Esophagus mucosa (tissue), 1 donor: ENCODE data around the gene COX6B1. TPM values are rescaled to one million over a fixed set of nuclear protein-coding genes. Genes with fewer than 3 reads are reported as not detected.
"Not testable (repeated sequence)": the region's sequence is repeated elsewhere in the genome, so short reads cannot be mapped to it uniquely, and the experiment has no call there.

Experiments
- ATAC-seq: fragments of 200-7000 bp; cut with Tn5 transposase; one replicate; pipeline ENCODE4 v1.9.1; 2020
- total RNA-seq: library from RNA; stranded (reverse); gene quantifications from one replicate; pipeline ENCODE4 v1.2.4, GENCODE V29; 2023
- donor health status: DM: yes; HTN: yes; CAD: no.

The COX6B1 gene, protein sequence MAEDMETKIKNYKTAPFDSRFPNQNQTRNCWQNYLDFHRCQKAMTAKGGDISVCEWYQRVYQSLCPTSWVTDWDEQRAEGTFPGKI
- total RNA-seq, result 553 TPM

DNA sequence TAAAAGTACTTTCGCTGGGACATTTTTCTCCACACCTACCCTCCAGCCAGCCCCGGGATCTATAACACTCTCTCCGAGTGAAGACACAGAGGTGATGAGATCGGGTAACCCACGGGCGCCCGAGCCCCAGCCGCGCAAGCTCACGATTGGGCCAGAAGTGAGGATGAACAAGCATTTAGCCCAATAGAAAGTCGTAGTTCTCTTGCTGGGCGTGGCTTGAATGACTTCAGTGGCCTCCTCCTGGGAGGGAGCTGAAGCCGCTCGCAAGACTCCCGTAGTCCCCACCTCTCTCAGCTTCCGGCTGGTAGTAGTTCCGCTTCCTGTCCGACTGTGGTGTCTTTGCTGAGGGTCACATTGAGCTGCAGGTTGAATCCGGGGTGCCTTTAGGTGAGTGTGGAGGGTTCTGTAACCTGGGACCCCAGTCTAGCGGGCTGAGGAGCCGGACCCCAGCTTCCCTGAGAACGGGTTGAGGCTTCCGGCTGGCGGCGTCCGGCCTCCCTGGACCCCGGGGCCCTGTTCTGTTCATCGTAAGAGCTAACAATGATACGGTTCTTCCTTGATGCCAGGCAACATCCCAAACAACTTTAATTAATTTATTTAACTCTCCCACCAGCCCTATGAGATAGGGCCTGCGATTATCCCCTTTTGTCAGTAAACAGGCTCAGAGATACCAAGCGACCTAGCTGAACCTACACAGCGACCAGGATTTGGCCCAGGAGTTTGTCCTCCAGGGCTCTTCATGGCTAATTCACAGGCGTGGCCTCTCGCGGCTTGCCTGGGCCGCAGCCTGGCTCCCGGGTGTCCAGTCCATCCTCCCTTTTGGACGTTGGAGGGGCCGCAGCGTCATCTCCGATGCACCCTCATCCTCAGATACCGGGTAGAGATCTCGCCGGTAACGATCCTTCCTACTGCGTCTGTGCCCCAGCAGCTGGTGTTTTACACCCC is at the start of gene COX6B1:
Gene COX6B1, plus strand, starts transcription at position 307 of the 945 bp plus-strand sequence. CDS start 2,921 bp downstream, outside the sequence.
- ATAC-seq, result peak; percentile 81

DNA sequence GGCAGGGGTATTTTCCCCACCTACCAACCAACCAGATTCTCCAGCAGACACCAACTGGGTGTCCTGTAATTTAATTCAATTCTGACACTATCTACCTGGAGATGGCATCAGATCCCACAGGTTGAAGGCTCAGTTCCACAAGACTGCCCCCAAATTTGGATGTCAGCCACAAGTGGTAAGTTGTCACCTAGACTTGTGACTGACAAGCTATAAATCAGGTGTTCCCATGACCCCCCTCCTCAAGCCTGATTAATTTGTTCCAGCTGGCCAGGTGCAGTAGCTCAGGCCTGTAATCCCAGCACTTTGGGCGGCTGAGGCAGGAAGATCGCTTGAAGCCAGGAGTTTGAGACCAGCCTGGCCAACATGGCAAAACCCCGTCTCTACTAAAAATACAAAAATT is 46.2 kb upstream of the COX6B1 start:
- no peak for ATAC-seq

DNA sequence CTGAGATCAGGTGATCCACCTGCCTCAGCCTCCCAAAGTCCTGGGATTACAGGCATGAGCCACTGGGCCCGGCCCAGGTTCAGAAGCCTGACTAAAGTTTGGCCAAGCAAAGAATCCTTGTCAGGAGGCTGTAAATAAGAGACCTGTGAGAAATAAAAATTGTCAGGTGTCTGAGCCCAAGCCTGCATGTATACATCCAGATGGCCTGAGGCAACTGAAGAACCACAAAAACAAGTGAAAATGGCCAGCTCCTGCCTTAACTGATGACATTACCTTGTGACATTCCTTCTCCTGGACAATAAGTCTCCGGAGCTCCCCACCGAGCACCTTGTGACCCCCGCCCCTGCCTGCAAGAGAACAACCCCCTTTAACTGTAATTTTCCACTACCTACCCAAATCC is 43.7 kb upstream of the COX6B1 start:
- not testable (repeated sequence) for ATAC-seq

DNA sequence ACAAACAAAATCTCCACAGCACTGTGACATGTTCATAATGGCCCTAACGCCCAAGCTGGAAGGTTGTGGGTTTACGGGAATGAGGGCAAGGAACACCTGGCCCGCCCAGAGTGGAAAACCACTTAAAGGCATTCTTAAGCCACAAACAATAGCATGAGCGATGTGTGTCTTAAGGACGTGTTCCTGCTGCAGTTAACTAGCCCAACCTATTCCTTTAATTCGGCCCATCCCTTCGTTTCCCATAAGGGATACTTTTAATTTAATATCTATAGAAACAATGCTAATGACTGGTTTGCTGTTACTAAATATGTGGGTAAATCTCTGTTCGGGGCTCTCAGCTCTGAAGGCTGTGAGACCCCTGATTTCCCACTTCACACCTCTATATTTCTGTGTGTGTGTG is 41.0 kb upstream of the COX6B1 start:
- ATAC-seq, result not testable (repeated sequence)

DNA sequence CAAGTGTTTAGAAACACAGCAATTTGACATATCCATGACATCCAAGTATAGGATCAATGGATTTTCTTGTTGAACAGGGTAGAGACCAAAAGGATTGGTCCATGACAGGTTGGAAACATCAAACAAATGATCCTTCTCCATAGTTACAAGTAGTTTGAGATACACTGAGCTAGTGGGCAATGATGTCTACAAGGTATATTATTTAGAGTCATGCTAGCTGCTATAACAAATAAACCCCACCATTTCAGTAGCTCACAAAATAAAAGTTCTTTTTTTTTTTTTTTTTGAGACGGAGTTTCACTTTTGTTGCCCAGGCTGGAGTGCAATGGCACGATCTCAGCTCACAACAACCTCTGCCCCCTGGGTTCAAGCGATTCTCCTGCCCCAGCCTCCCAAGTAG is 40.5 kb upstream of the COX6B1 start:
- ATAC-seq, result no peak

DNA sequence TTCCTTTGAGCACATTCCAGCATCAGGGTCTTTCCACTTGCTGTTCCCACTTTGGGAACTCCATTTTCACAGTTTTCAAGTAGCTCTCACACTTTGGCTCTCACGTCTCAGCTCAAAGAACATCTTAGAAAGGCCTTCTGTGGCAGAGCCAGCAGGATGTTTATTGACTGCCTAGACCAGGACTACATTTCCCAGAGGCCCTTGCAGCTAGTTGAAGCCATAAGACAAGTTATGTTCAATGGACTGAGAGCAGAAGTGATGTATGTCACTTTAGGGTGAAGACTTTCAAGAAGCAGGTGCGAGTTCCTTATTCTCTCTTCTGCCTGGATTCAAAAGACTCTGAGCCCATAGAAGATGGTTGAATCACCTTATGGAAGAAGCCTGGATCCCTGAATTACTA is 39.9 kb upstream of the COX6B1 start:
- no peak for ATAC-seq

DNA sequence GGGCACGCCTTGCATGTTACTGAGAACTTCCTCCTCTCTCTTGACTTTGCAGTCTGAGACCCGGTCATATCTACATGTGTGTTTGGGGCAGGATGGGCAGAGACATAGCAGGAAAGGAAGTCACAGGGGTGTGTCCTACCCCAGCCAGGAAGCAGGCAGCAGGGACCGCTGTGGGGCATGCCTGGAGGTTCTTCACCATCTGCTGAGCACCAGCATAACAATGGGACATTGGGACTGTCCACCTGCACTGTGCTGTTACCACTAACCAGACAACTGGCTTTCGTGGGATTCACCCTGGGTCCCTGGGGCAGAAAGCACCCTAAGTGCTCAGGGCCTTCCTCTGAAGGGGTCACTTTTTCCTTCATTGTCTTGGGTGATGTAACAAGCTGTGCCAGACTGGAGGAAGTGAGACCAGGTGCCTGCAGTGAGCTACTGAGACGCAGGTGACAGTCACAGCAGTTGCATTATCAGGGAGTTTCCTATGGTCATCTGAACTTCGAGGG is 38.2 kb upstream of the COX6B1 start:
- ATAC-seq, result peak; percentile 51

DNA sequence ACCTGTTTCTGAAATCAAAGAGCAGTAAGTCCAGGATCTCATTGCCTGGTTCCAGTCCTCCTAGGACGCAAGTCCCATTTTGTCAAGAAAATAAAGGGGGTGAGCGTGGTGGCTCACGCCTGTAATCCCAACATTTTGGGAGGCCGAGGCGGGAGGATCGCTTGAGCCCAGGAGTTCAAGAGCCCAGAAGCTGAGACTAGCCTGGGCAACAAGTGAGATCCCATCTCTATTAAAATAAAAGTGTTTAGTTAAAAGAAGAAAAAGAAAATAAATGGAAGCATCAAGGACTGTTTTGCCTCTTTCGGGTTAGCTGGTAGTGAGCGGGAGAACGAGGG is 35.9 kb upstream of the COX6B1 start:
- ATAC-seq, result no peak

DNA sequence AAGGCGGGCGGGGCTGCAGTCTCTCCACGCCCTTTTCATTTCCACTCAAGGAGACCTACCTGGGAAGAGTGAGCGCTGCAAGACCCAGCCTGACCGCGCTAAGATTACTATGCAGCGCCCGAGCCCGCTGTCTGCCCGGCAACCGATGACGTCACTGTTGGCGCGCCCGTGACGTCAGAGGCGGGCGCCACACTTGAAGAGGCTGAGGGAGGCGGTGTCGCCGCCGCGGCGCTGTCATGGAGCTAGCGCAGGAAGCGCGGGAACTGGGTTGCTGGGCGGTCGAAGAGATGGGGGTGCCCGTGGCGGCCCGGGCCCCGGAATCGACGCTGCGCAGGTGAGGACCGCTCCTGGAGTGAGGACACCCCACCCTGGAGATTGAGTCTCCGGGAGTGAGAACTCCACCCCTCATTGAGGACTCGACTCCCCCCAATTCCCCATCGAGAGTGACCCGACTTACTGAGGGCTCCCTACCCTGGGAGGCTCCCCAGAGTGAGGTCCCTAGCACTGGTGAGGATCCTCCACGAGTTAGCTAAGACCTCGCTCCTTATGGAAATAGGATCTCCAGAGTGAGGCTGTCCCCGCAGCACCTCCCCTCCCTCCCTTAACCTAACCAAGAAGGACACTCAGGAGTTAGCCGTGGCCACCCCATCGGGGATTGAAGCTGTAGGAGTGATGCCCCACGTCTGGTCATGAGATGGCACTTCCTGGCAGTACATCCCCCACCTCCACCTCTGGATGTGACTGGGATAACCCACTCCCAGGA is 35.4 kb upstream of the COX6B1 start, which contains the start of gene HAUS5:
Gene HAUS5, plus strand, starts transcription at position 177 of the 763 bp plus-strand sequence. Its CDS starts 60 bp downstream, at position 237.
- ATAC-seq, result peak; percentile 92

DNA sequence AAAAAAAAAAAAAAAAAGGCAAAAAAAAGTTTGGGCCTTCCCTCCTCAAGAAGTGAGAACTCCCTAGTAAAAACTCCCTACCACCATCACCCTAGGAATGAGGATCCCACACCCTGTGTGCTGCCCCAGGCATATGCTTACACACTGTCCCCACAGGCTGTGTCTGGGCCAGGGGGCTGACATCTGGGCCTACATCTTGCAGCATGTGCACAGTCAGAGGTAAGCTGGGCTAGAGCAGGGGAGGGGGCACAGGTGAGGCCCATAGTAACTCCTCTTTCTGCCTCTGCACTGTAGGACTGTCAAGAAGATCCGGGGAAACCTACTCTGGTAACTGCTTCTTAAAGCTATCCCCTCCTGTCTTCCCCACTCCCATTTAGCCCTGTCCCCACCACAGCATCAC is 34.5 kb upstream of the COX6B1 start:
- ATAC-seq, result no peak

DNA sequence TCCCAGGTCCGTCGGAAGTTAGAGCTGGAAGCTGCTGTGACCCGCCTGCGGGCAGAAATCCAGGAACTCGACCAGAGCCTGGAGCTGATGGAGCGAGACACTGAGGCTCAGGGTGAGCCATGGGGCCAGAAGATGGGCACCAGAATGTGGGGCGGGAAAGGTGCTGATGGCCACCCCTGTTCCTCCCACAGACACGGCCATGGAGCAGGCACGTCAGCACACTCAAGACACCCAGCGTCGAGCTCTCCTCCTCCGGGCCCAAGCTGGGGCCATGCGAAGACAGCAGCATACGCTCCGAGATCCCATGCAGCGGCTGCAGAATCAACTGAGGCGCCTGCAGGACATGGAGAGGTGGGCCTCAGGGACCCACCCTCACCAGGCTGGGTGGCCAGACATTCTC is 33.1 kb upstream of the COX6B1 start:
- no peak for ATAC-seq

DNA sequence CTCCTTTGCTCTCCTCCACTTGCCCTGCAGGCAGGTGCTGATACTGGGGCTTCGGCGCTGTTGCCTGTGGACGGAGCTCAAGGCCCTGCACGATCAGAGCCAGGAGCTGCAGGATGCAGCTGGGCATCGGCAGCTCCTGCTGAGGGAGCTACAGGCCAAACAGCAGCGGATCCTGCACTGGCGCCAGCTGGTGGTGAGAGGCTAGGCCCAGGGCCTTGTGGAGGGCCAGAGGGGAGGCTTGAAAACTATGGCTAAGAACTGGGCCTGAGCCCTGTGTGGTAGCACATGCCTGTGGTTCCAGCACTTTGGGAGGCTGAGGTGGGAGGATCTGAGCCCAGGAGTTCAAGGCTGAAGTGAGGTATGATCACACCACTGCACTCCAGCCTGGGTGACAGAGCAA is 29.3 kb upstream of the COX6B1 start:
- no peak for ATAC-seq

DNA sequence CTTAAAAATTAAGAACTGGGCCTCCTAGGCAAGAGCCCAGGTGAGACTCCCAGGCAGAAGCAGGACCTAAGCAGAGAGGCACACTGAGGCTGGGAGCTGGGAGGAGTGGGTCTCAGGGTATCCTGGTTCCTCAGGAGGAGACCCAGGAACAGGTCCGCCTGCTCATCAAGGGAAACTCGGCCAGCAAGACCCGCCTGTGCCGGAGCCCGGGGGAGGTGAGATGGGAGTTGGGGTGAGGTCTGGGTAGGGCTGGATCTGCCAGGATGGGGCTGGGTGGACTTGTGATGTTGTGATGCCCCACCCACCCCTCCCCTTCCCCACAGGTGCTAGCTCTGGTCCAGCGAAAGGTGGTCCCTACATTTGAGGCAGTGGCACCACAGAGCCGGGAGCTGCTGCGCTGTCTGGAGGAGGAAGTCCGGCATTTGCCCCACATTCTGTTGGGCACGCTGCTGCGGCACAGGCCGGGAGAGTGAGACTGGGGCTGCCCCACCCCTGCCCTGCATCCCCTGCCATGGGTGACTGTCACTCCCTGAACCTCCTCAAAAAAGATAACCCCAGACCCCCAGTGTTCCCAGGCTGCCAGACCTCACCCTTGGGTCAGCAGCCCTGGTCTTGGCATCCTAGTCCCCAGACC is 28.7 kb upstream of the COX6B1 start:
- ATAC-seq, result no peak

DNA sequence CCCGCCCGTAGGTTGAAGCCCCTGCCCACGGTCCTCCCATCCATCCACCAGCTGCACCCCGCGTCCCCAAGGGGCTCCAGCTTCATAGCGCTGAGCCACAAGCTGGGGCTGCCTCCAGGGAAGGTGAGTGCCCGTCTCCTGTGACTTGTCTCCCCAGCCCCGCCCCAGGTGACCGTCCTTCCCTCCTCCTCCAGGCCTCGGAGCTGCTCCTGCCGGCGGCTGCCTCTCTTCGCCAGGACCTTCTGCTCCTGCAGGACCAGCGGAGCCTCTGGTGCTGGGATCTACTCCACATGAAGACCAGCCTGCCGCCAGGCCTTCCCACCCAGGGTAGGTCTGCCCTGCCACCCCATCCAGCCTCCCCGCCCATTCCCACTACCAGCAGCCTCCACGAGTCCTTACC is 28.1 kb upstream of the COX6B1 start:
- ATAC-seq, result no peak

DNA sequence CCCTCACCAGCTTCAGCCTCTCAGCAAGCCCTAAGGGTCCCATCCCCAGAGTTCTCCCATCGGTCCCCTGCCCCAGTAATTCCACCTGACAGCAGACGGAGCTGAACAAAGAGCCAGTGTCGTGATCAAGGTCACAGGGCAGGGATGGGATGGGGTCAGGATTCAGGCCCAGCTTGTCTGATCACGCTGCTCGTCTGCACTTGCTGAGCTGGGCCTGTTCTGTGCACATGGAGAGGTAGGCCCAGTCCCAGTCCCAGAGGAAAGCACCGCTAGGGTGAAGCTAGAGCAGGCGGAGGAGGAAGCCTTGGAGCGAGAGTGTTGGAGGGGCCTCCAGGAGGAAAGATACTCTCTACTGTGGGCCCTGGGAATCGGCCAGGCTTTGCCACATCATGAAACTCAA is 26.4 kb upstream of the COX6B1 start:
- ATAC-seq, result no peak

DNA sequence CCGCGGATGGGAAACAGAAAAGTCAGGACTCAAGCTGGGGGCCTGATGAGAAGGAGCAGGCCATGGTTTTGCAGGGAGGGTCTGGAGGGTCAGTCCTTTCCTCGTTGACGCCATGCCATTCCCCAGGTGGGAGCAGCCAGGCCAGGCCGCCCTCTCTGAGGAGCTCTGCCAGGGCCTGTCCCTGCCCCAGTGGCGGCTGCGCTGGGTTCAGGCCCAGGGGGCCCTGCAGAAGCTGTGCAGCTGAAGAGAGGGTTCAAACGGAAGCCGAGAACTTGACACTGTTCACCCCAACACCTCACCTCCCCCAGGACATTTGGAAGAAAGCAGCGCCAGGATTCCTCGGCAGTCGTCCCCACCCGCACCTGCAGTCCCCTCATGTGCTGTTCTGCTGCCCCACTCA is 25.4 kb upstream of the COX6B1 start:
- no peak for ATAC-seq

DNA sequence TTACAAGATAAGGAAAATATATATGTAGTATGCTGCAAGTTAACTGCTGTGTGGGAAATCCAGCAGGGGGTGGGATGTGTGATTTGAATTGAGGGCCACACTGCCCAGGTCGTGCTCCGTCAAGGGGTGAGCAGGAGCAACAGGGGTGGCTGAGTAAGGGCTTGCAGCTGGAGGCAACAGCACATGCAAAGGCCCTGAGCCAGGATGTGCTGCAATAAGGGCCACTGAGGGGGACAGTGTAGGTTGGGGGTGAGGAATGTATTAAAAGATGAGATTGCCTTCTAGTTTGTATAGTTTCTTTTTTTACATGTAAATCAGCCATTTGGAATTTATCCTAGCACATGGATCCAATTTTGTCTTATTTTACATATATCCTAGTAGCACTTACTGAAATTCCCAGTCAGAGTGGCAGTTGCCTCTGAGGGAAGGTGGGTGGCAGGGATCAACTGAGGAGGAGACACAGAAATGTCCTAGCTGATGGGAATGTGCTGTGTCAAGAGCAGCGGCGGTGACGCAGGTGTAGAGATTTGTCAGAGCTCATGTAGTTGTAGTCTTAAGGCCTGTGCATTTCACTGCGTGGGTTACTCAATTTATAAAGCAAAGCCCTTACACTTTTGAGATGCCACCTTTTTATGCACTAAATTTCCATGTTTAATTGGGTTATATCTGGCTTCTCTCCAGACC is 24.7 kb upstream of the COX6B1 start:
- ATAC-seq, result no peak

DNA sequence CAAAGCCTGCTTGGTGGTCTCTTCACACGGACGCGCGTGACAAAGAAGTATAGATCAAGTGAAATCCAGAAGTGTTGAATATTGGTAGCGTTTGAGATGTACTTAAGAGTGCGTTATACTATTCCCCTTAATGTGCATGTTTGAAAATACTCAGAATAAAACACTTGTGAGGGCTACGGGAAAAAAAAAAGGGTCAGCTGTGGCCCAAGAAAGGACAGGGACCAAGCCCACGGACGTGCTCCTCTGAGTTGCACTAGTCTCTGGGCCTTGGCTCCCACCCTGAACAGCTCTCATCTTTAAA is 19.9 kb upstream of the COX6B1 start:
- ATAC-seq, result no peak

DNA sequence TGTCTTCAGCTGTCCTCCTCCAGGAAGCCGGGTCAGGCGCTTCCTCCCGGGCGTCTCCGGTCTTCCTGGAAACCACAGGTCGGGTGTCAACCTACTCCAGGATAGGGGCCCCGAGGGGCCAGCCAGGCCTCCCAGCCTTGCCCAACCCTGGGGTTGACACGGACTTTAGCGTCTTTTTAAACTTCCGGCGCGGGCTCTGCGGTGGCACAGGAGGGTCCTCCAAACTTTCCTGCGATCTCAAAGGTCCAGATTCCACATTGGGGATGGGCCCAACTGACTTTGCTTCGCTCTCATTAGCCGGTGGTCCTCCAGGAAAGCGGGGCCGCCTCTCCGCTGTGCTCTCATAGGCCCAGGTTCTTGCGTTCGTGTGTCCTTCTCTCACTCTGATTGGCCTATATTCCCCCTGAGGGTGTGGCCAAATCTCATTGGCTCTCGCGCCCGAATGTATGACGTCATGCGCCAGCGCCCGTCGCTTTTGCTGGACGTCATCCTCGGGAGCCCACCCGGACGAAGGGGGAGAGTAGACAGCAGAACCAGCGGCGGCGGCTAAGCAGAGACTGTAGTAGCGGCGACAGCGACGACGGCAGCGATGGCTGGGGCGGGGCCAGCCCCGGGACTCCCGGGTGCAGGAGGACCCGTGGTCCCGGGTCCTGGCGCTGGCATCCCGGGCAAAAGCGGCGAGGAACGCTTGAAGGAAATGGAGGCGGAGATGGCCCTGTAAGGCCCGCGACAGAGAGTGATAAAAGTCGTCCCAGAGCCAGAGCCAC is 19.4 kb upstream of the COX6B1 start, which contains the start of gene RBM42:
Gene RBM42, plus strand, starts transcription at position 472 of the 767 bp plus-strand sequence. Its CDS starts 118 bp downstream, at position 590.
- peak; percentile 99 for ATAC-seq

DNA sequence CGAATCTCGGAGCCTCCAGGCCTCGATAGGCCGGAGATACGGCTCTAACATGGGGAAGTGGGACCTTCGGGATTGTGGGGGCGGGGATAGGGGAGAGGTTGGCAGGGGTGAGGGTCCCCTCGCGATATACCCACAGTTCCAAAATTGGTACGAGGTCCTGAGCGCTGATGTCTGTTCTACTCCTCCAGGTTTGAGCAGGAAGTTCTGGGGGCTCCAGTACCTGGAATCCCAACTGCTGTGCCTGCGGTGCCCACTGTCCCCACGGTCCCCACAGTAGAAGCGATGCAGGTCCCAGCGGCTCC is 18.8 kb upstream of the COX6B1 start:
- ATAC-seq, result no peak

DNA sequence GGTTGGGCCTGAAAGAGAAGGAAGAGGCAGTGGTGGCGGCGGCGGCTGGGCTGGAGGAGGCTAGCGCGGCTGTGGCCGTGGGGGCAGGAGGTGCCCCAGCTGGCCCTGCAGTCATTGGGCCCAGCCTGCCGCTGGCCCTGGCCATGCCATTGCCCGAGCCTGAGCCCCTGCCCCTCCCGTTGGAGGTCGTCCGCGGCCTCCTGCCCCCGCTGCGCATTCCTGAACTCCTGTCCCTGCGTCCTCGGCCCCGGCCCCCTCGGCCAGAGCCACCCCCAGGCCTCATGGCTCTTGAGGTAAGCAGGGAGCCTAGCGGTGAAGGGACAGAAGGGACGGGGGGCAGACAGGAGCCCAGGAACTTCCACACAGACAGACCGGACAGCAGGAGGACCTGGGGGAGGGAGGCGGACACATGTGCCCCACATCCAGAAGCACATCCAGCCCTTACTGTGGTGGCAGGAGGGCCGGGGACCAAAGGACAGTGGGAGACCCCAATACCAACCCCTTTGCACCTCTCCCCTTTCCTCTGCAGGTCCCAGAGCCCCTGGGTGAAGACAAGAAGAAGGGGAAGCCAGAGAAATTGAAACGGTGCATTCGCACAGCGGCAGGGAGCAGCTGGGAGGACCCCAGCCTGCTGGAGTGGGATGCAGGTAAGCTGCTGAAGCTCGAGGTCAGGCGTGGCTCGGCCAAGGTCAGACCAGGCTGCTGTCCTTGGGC is 14.2 kb upstream of the COX6B1 start:
- no peak for ATAC-seq
